K562 (cell line): Measurements from ENCODE around the gene TRABD. TPM values are rescaled to one million over a fixed set of nuclear protein-coding genes. Genes with fewer than 3 reads are reported as not detected.

Source experiments
- ATAC-seq: fragments of 200-7000 bp; cut with Tn5 transposase; 3 replicates; pipeline ENCODE4 v1.9.1; 2020; ENCODE audit warnings: moderate library complexity
- BruUV-seq: library from RNA; stranded (reverse); fragments of 400-500 nt; replicated peaks from 2 replicates; lab custom pipeline; 2021; lab: Mats Ljungman, UMichigan
- CTCF ChIA-PET: fragments of 300-600 bp; formaldehyde crosslinking; extraction: SDS; loops from one replicate; lab custom pipeline; 2021; ENCODE audit warnings: low intra/inter-chr PET ratio; lab: Yijun Ruan, JAX
- POLR2A ChIA-PET: fragments of 300-600, 350-650 bp; sonication (Branson Sonifier 250); formaldehyde crosslinking; extraction: SDS; loops from one replicate; lab custom pipeline; 2021; ENCODE audit warnings: antibody characterized with exemption, inconsistent platforms; lab: Yijun Ruan, JAX
- DNase-seq, 4 experiments: peaks; one replicate each; pipeline versions ENCODE4 v3.0.0 to v3.0.0-alpha.2; 2011 to 2018; ENCODE audit warnings: low spot score in 3 of 4, mixed read lengths in 3 of 4; ENCODE audit errors: extremely low read depth in 1 of 4
- FAIRE-seq: peaks from 2 replicates; lab custom pipeline; 2011; peaks lifted over from hg19 to GRCh38; lab: Jason Lieb, UNC
- H2AFZ ChIP-seq: 2 replicates; pipeline ENCODE4 v1.6.0; 2011; ENCODE audit warnings: low read depth, low read length, control low read depth, inconsistent platforms
- H3K27ac ChIP-seq: fragments of 200-600 bp; 3 replicates; pipeline ENCODE4 v1.8.0; 2011; ENCODE audit warnings: low read depth, mild to moderate bottlenecking, control low read depth, inconsistent platforms, low read length, moderate library complexity, mixed read lengths; ENCODE audit errors: extremely low read depth
- H3K27me3 ChIP-seq, 2 experiments: fragments of 300-600 bp in 1 of 2; 2 replicates in 1 of 2; 3 replicates in 1 of 2; pipeline versions ENCODE4 v1.6.0 to v1.8.0; 2011; ENCODE audit warnings: inconsistent platforms in 2 of 2, low read length in 2 of 2, mild to moderate bottlenecking in 1 of 2, mixed read lengths in 1 of 2, moderate library complexity in 1 of 2; ENCODE audit not compliant: control insufficient read depth in 2 of 2, insufficient read depth in 2 of 2
- H3K36me3 ChIP-seq: fragments of 300-600 bp; 3 replicates; pipeline ENCODE4 v1.8.0; 2011; ENCODE audit warnings: mild to moderate bottlenecking, low read length, inconsistent platforms; ENCODE audit not compliant: control insufficient read depth, insufficient read depth
- H3K4me1 ChIP-seq, 2 experiments: fragments of 200-600 bp in 1 of 2; replicated peaks in 1 of 2; 2 replicates in 1 of 2; 3 replicates in 1 of 2; pipeline versions ENCODE4 v1.5.1 to v1.8.0; 2011; ENCODE audit warnings: inconsistent platforms in 2 of 2, low read length in 2 of 2, mild to moderate bottlenecking in 1 of 2, mixed read lengths in 1 of 2, moderate library complexity in 1 of 2; ENCODE audit not compliant: control insufficient read depth in 2 of 2, insufficient read depth in 2 of 2
- H3K4me2 ChIP-seq: 2 replicates; pipeline ENCODE4 v1.6.1; 2011; ENCODE audit warnings: low read length, control low read depth, inconsistent platforms, mixed read lengths; ENCODE audit not compliant: insufficient read depth
- H3K4me3 ChIP-seq: fragments of 200-600 bp; sonication (generic), shearing (Covaris generic); 2 replicates; pipeline ENCODE4 v1.5.1; 2016; ENCODE audit warnings: control low read depth, inconsistent platforms
- H3K79me2 ChIP-seq: fragments of 200-600 bp; 3 replicates; pipeline ENCODE4 v1.8.0; 2011; ENCODE audit warnings: low read length, inconsistent platforms; ENCODE audit not compliant: control insufficient read depth, insufficient read depth
- H3K9ac ChIP-seq, 2 experiments: 2 replicates each; pipeline versions ENCODE4 v1.6.0 to v1.6.1; 2011; ENCODE audit warnings: low read depth in 2 of 2, low read length in 2 of 2, control low read depth in 1 of 2, inconsistent platforms in 1 of 2, mild to moderate bottlenecking in 1 of 2, mixed read lengths in 1 of 2; ENCODE audit not compliant: insufficient read depth in 1 of 2
- H3K9me1 ChIP-seq: one replicate; pipeline ENCODE4 v1.6.0; 2011; ENCODE audit warnings: inconsistent platforms, mild to moderate bottlenecking, low read length, moderate library complexity; ENCODE audit not compliant: control insufficient read depth, insufficient read depth
- H3K9me3 ChIP-seq: replicated peaks from 2 replicates; pipeline ENCODE4 v1.5.1; 2011; ENCODE audit warnings: low read depth, low read length, inconsistent platforms; ENCODE audit not compliant: control insufficient read depth, insufficient read depth
- H4K20me1 ChIP-seq: replicated peaks from 2 replicates; pipeline ENCODE4 v1.6.1; 2011; ENCODE audit warnings: low read length, inconsistent platforms, mixed read lengths; ENCODE audit not compliant: control insufficient read depth, insufficient read depth
- CAMTA2 ChIP-seq: fragments of 250-450 bp; sonication (Bioruptor Pico); conservative IDR thresholded peaks from 2 replicates; pipeline ENCODE4 v1.5.1; 2022
- DEAF1 ChIP-seq: fragments of 450-650 bp; formaldehyde crosslinking; IDR thresholded peaks from 2 replicates; pipeline ENCODE4 v1.4.0; 2020; ENCODE audit warnings: mild to moderate bottlenecking, moderate library complexity
- FOXJ2 ChIP-seq: fragments of 200-800 bp; sonication (Bioruptor generic); IDR thresholded peaks from 2 replicates; pipeline ENCODE4 v1.6.1; 2016; ENCODE audit warnings: missing genetic modification characterization, missing compliant biosample characterization
- HMGXB4 ChIP-seq: sonication (generic); formaldehyde crosslinking; IDR thresholded peaks from 2 replicates; pipeline ENCODE4 v1.8.1; 2023; ENCODE audit warnings: mild to moderate bottlenecking, missing genetic modification reagents
- NFE2 ChIP-seq: IDR thresholded peaks from 2 replicates; pipeline ENCODE4 v1.6.1; 2014; ENCODE audit warnings: antibody characterized with exemption, low read depth
- NR2C1 ChIP-seq, 2 experiments: fragments of 450-650 bp; IDR thresholded peaks; 2 replicates each; pipeline ENCODE4 v1.6.1; 2017; ENCODE audit warnings: mild to moderate bottlenecking in 2 of 2, antibody characterized with exemption in 1 of 2, inconsistent platforms in 1 of 2, missing compliant biosample characterization in 1 of 2, missing genetic modification characterization in 1 of 2
- NR2C2 ChIP-seq, 2 experiments: fragments of 200-800 bp in 1 of 2; sonication (Bioruptor generic) in 1 of 2; sonication (generic) in 1 of 2; formaldehyde crosslinking in 1 of 2; IDR thresholded peaks; 2 replicates each; pipeline versions ENCODE4 v1.6.1 to v1.8.0; 2016 to 2022; ENCODE audit warnings: mild to moderate bottlenecking in 1 of 2, missing compliant biosample characterization in 1 of 2, missing genetic modification characterization in 1 of 2, missing genetic modification reagents in 1 of 2
- PTBP1 ChIP-seq: fragments of 200-400 bp; formaldehyde crosslinking; IDR thresholded peaks from 2 replicates; pipeline ENCODE4 v1.6.1; 2017; ENCODE audit warnings: low read depth, low read length
- RBM14 ChIP-seq: fragments of 200-400 bp; formaldehyde crosslinking; IDR thresholded peaks from 2 replicates; pipeline ENCODE4 v1.6.1; 2018; ENCODE audit warnings: low read depth, mild to moderate bottlenecking, low read length, moderate library complexity, borderline replicate concordance; ENCODE audit not compliant: insufficient read depth
- TAF7 ChIP-seq: fragments of 450-650 bp; IDR thresholded peaks from 2 replicates; pipeline ENCODE4 v1.6.1; 2016; ENCODE audit warnings: missing genetic modification characterization, missing compliant biosample characterization
- ZNF124 ChIP-seq: sonication (generic); formaldehyde crosslinking; IDR thresholded peaks from 2 replicates; pipeline ENCODE4 v1.8.1; 2022; ENCODE audit warnings: missing genetic modification reagents
- WGBS: fragments of 100-300 bp; shearing (Covaris generic); methylation state at CpG from one replicate; pipeline ENCODE4 v1.1.6; 2016; ENCODE audit warnings: low coverage, mixed read lengths; ENCODE audit not compliant: insufficient coverage; ENCODE audit errors: missing lambda C conversion rate; 5-methylcytosine and 5-hydroxymethylcytosine counted together
- in situ Hi-C: fragments of 300-500 bp; cut with MboI; formaldehyde crosslinking; loops from 4 replicates; pipeline ENCODE4 v1.15.0; 2018; ENCODE audit warnings: inconsistent platforms, mixed read lengths
- intact Hi-C: fragments of 100-400 bp; cut with micrococcal nuclease; formaldehyde crosslinking; loops from 2 replicates; pipeline ENCODE4 v1.14.2; 2022
- polyA plus RNA-seq, 8 experiments: library from polyadenylated mRNA; depleted of rRNA in 4 of 8; stranded (reverse) in 5 of 8; unstranded in 3 of 8; fragments of >200 nt; fragmentation: Nextera tagmentation in 2 of 8; fragmentation: Illumina TruSeq in 1 of 8; extraction: Ambion mirVana in 2 of 8; extraction: Trizol in 1 of 8; gene quantifications; 2 replicates each; pipeline versions ENCODE4 v1.2.1 to v1.2.3, GENCODE V29; 2011 to 2014; ENCODE audit warnings: inconsistent platforms in 1 of 8, missing spikeins in 1 of 8
- total RNA-seq, 7 experiments: library from RNA; depleted of rRNA in 6 of 7; stranded (reverse); fragments of >200 nt in 6 of 7; fragmentation: Illumina TruSeq in 2 of 7; extraction: Trizol in 2 of 7; gene quantifications; 2 replicates each; pipeline versions ENCODE4 v1.2.1 to v1.2.3, GENCODE V29; 2011 to 2021; ENCODE audit warnings: low replicate concordance in 1 of 7
- TF ChIP-seq, protein P1 (sequence below), 3 experiments: fragments of 200-800 bp in 1 of 3; sonication (Bioruptor generic) in 1 of 3; sonication (generic) in 1 of 3; formaldehyde crosslinking in 1 of 3; IDR thresholded peaks; 2 replicates each; pipeline versions ENCODE4 v1.6.1 to v1.8.0; 2016 to 2022; ENCODE audit warnings: mild to moderate bottlenecking in 2 of 3, missing compliant biosample characterization in 2 of 3, missing genetic modification characterization in 2 of 3, missing genetic modification reagents in 1 of 3
- TF ChIP-seq, protein P2 (sequence below): sonication (generic); formaldehyde crosslinking; IDR thresholded peaks from 2 replicates; pipeline ENCODE4 v1.8.1; 2022; ENCODE audit warnings: missing genetic modification reagents

The TRABD gene
- total and polyA plus RNA-seq, 9 of the 15 experiments (the other 6 are each of a cell fraction or from before 2014, with no cell fraction given) = 0.08 to 62.9 (median 14.0) TPM

GRCh38 chr22:50178871-50179869 lies 6.5 kb upstream of the TRABD start:
- Histone ChIP-seq H3K4me2 (no peak overlapping the region), H3K9me1 (no peaks in the 10 kb centered on the region), H3K36me3 (no peaks in the 10 kb centered on the region), H3K4me3 (no peak overlapping the region), H3K27ac (no peak overlapping the region), H3K9ac (no peak overlapping the region), H3K4me1 (peaks cover 0 to 59% of the 10 kb centered on the region in 2 experiments; a peak in 2 of 5 replicates), H3K27me3 (no peaks in the 10 kb centered on the region), H3K79me2 (no peaks in the 10 kb centered on the region), H3K9me3 (no peaks in the 10 kb centered on the region), H2AFZ (no peak overlapping the region), H4K20me1 (no peaks in the 10 kb centered on the region)
- ChIA-PET CTCF (interaction anchor here (0.5 kb wide), 1 partner anchor 62 kb away, joined by 3 read pairs; no protein-coding TSS in a partner anchor), POLR2A (no interaction called here)
- no peak for ATAC-seq
- intact Hi-C loops (no loop called here), in situ Hi-C loops (no loop called here)
- peak in 3 of 4 experiments; percentile 37 to 45 (median 42) for DNase-seq
- BruUV-seq = no TSS peak
- no peak for FAIRE-seq
- WGBS = 78% methylated on average over 20 of the region's 64 CpGs
- TF ChIP-seq, protein P1, sequence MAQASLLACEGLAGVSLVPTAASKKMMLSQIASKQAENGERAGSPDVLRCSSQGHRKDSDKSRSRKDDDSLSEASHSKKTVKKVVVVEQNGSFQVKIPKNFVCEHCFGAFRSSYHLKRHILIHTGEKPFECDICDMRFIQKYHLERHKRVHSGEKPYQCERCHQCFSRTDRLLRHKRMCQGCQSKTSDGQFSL (CRISPR knock-in tag; IDR thresholded peaks at IDR 0.05) = no peak
- TF ChIP-seq, protein P1 (tag; IDR thresholded peaks at IDR 0.05) = no peak
- peak; percentile 64; the same call in 1 of the 2 replicates for TF ChIP-seq NR2C2 (CRISPR knock-in tag; IDR thresholded peaks at IDR 0.05)
- peak; percentile 31; the same call in 1 of the 2 replicates for TF ChIP-seq NR2C2 (tag; IDR thresholded peaks at IDR 0.05)
- TF ChIP-seq NR2C1 (IDR thresholded peaks at IDR 0.05) = peak; percentile 81
- TF ChIP-seq NR2C1 (tag; IDR thresholded peaks at IDR 0.05) = peak; percentile 74
- no peak for TF ChIP-seq RBM14
- TF ChIP-seq ZNF124 = no peak
- no peak for TF ChIP-seq CAMTA2 (CRISPR knock-in tag)
- TF ChIP-seq, protein P2, sequence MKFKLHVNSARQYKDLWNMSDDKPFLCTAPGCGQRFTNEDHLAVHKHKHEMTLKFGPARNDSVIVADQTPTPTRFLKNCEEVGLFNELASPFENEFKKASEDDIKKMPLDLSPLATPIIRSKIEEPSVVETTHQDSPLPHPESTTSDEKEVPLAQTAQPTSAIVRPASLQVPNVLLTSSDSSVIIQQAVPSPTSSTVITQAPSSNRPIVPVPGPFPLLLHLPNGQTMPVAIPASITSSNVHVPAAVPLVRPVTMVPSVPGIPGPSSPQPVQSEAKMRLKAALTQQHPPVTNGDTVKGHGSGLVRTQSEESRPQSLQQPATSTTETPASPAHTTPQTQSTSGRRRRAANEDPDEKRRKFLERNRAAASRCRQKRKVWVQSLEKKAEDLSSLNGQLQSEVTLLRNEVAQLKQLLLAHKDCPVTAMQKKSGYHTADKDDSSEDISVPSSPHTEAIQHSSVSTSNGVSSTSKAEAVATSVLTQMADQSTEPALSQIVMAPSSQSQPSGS (CRISPR knock-in tag) = no peak
- TF ChIP-seq HMGXB4 = no peak
- TF ChIP-seq NFE2 = no peak
- no peak for TF ChIP-seq PTBP1
- TF ChIP-seq DEAF1 = no peak
- TF ChIP-seq TAF7 (tag) = no peak
- TF ChIP-seq FOXJ2 (tag) = no peak
